Fibroblast of skin of back (primary cell): ENCODE results near the gene GRIPAP1.
A peak's percentile ranks its signal among the peaks of the same experiment; 100 is the strongest.

ENCODE experiments used
- DNase-seq: peaks from one replicate; pipeline ENCODE4 v3.0.0-alpha.2; 2013

GRIPAP1 gene

DNA sequence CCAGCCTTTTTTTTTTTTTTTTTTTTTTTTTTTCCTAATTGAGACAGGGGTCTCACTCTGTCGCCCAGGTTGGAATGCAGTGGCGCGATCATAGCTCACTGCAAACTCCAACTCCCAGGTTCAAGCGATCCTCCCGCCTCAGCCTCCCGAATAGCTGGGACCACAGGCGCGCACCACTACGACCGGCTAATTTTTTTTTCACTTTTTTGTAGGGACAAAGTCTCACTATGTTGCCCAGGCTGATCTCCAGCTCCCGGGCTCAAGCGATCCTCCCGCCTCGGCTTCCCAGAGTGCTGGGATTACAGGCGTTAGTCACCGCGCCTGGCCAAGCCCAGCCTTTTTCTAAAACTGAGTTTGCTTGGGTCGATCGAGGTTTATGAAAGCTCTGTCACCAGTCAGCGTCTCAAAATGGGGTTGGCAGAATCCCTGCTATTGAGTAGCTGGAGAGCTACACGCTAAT lies 43.4 kb downstream of the GRIPAP1 start:
- DNase-seq, result peak; percentile 68

DNA sequence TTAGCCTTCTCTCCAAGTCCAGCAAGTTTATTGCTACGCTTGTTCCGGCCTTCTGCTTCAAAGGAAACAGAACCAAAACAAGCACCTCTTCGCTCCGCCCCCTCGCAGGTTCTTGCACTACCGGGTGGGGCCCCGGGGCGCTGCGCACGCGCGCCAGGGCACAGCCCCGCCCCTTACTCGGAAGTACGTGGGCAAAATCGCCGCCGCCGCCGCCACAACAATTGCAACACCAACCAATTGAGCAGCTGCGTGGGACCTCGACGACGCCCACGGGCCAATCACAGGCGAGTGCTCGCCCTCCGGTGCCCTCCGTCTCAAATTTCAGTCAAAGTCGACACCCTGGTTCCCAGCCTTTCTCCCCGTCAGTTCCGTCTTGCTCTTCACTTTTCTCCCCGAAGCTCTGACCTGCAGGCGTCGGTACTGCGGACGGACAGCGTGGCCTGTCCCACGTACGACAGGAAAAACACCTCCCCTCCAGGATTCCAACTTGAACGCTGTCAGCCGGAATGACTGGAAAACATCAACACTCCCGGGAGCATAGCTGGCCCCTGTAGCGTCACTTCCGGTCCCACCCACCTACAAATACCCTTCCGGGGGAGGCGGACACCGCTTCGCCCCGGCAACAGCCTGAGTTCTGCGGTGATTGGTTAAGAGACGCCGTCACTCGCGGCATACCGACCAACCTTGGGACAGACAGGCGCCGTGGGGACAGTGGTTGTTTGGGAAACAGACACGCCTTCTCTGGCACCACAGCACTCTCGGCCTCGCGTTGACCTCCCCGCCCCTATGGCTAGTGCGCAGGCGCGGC lies 44.0 kb downstream of the GRIPAP1 start:
- peak; percentile 98 for DNase-seq

DNA sequence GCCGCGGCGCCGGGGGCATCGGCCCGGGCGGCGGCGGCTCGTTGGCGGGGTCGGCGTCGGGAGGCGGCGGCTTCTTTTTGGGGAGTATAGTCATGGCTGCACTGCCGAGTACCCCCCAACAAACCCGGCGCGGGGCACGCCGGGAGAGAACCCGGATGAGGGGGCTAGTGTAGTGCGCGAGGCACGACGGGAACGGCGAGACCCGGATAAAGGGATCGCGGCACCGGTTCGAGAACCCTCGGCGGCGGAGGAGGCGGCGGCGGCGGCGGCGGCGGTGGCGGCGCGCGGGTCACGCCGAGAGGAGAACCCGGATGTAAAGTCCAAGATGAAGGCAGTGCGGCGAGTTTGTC lies 44.6 kb downstream of the GRIPAP1 start, which contains the start of gene OTUD5:
OTUD5 (minus strand) TSS at position 131 of the 350 bp plus-strand sequence; CDS start at position 94, 37 bp downstream.
- DNase-seq, result peak; percentile 69

DNA sequence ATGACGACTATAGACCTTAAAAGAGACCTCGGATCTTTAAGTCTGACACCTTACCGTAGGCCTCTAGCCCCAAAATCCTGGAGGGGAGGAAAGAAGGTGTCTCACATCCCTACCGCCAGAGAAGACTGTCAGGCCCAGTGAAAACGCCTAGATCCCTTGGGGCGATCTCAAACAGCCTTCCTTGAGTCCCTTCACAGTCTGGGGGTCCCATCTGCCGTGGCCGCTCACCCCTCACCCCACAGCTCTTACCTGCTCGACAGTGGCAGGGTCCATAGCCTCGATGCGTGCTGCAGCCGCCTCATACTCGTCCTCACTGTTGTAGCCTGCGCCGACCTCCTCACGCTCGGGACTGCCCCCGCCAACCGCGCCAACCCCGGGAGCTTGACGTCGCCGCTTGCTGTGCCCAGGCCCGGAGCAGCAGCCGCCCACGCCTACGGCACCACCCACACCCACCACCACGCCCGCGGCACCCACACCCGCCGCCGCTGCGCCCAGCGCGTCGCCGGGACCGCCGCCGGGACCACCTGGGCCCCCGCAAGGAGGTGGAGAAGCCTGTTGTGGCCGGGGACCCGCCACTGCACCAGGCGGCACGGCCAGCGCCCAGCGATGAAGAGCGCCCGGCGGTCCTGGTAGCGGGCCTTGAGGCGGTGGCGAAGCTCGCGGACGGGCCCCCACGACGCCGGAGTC lies 45.2 kb downstream of the GRIPAP1 start:
- no peak for DNase-seq

DNA sequence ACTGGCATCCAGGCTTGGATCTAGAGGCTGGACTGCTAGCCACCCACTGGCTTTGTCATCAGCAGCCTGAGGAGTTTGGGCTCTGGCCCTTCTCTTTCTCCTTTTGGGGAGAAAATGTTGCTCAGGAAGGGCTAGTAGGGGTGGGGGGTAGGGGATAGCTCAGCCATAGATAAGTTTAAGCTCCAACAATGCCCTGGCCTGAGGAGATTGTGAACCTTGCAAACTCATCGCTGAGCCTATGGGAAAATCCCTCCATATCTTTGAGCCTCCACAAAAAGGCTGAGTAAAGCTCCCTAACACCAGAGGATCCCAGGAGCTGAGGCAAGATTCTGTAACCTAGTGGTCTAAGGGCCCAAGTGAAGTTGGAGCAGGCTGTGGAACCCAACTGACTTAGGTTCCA lies 53.5 kb downstream of the GRIPAP1 start:
- no peak for DNase-seq

DNA sequence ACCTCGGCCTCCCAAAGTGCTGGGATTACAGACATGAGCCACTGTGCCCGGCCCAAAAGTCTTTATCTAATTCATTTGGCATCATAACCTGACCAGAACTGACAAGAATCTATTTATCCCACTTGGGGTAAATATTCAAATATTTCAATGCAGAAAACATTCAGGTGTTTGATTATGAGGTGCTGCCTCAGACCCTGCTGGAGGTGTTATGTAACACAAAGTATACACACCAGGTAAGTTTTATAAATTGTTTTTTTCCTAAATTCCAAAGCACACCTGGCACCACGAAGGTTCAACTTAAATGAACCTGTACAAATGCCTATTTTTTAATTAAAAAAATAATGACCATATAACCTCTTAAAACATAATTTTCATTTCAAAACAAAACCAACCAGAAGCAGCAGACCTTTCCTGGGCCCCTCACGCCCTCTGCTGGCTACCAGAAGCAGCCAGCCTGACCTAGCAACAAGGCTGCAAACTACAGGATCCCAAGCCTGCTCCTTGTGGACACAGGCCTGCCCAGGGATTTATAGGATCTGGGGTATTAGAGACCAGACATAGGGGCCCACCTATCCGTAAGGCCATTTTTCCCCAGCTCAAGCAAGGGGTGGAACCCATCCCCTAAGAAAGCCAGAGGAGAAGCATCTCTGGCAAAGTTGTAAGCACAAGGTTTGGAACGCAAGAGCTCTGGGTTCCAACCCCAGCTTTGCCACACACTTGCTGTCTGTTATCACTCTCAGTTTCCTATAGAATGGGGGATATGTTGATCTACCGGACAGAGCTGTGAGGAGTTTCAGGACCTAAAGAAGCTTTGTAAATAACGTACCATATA lies 56.3 kb downstream of the GRIPAP1 start:
- peak; percentile 29 for DNase-seq

DNA sequence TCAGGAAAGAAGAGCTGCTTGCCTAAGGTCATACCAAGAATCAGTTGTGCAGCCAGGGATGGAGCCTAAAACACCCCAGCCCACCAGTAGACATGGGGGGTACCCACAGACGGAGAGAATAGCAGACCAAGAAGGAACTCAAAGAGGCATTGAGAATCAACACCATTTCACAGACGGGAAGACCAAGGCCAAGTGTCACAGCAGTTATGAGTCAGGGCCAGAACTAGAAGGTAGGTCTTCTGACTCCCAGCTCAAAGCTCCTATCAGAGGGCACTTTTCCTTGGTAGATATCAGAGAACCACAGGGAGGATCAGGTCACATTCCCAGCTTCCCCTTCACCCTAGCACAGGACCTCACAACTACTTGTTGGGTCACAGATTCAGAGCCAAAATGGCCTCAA lies 59.2 kb downstream of the GRIPAP1 start:
- DNase-seq, result no peak

DNA sequence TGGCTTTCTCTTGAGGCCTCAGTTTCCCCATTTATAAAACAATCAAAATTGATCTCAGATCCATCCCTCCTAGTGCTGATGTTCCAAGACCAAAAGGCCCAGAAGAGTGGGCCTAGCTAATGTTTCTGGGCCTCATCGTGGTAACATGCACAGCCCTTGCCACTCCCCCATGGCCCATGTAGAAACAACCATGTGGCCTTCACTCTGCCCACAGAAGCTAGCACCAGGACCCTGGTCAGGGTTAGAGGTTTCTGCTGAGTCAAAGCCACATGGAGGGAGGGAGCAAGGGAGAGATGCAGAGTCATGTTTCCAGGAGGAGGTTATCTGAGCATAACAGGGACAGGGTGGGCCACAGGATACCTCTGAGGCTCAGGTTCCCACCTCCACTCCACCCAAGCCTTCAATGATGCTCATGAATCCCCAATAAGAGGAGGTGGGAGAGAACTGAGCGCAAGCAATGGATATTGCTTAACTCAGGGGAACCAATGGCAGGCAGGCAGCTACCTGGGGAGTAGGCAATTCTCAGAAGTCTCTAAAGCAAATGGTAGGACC lies 61.6 kb downstream of the GRIPAP1 start:
- no peak for DNase-seq

DNA sequence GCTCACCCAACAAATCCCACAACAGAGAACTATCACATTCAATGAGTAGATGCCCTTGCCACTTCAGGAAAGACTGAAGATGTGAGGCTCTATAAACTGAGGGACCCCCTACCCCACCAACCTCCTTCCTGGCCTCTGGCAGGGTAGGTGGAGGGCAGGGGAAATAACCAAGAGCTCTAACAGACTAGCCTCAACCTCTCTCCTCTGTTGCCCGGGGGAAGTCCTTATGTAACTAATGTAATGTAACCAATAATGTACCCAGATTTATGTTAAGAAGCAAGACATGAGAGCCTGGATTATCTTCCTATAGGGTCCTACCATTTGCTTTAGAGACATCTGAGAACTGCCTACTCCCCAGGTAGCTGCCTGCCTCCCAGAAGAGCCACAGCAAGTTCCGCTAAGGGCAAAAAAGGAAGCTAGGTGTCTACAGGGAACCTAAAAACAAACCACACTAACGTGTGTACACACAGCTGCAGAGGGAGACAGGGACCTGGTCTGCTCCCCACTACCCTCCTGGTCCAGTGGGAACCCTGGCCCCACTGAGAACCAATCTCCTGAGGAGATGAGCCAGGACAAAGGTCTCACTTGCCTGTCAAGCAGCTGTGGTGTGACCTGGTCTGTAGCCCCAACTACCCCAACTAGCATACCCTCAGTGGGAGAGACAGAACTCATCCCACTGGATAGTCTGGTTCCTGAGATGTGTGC lies 62.4 kb downstream of the GRIPAP1 start:
- DNase-seq, result no peak

DNA sequence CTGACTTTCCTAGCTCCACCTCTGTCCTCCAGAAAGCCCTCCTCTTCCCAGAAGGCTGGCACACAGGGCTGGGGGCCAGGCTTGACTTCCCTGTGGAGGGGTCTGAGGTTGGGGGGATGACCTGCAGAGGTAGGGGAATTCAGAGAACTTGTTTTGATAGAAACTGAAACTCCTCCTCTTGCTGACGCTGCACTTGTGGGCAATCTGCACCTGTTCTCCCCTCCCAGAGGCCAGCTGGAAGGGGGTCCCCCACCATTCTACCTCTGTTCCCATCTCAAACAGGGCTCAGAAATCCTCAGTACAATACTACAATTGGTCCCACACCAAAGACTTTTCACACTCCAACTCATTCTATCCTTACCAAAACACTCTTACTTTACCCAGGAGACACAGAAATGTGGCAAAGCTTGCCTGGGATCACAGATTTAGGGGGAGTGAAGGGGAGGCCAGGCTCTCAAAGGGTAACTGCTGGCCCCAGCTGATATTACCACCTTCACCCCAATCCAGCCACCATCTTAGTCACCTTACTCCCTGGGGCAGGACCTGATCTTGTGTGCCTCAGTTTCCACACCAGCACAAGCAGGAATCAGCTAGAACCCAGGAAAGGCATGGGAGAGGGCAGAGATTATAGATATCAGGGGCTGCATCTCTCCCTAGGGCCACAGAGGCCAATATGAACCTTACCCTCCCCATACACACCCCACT lies 63.2 kb downstream of the GRIPAP1 start:
- DNase-seq, result no peak

DNA sequence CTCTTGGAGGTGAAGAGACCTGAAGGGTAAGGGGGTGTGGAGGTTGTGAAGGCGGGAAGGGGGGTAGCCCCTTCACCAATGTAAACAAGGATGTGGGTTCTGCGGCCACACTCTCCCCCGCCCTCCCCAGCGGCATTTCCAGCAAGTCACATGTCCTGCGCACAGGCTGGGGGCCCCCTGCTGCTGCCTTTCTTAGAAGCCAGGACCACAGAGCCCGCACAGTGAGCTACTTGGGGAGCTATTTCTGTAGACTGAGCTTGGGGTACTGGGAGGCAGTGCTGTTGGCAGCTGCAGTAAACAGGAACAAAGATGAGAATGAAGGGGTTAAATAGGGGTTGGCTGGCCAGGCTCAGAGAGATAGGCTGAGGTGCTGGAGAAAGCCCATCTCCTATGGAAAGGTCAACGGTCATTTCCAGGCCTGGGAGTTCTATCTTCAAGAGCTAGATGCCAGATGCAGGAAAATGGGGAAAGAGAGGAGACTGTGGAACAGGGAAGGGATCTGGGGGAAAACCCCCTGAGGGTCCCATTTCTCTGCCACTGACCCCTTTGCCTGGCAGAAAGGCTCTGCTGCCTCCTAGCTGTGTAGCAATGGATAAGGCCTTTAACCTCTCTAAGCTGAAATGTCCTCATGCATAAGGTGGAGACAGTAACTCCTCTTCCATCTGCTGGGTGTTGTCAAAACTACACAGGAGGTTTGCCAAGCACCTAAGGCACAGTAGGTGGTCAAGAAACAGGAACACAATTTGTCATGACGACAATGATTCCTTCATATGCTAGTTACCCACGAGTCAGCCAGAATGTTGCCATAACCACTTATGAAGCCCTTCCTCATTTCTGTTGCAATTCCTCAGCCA lies 64.8 kb downstream of the GRIPAP1 start:
- peak; percentile 44 for DNase-seq

DNA sequence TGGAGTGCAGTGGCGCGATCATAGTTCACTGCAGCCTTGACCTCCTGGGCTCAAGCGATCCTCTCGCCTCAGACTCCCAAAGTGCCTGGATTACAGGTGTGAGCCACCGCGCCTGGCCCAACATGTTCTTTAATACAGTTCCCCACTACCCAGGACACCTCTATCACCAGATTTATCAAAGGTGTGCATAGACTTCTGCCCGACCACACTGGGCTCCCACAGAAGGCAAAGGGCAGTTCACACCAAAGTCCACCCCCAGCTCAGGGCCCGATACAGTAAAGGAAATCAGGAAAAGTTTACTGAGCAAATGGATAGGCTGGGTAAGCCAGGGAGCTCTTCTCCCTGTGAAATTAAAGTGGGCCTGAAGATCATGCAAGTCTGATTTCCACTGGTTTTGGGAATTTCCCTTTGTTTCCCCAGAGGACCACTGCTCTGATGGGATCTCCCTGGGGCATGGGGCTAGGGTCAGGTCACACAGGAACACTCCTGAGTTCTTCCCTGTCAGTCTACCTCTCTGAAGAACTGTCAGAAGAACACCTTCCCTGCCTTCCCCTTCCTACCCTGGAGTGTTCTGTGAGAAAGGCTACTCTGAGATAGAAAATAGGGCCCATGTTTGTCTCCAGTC lies 65.5 kb downstream of the GRIPAP1 start:
- DNase-seq, result no peak

DNA sequence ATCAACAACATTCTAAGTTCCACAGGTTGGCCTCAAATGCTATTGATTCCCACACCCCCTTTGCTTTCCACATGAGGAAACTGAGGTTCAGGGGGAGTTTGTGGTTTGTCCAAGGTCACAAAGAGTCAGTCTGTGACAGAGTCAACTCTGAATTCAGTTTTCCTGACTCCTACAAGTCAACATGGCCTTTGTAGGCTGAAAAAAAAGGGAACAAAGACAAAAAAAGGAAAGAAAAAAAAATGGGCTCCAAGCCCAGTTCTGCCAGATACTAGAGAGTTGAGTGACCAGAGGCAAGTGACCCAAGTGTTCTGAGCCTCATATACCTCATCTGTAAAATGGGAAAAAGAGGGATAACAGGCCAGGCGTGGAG lies 66.8 kb downstream of the GRIPAP1 start:
- no peak for DNase-seq

DNA sequence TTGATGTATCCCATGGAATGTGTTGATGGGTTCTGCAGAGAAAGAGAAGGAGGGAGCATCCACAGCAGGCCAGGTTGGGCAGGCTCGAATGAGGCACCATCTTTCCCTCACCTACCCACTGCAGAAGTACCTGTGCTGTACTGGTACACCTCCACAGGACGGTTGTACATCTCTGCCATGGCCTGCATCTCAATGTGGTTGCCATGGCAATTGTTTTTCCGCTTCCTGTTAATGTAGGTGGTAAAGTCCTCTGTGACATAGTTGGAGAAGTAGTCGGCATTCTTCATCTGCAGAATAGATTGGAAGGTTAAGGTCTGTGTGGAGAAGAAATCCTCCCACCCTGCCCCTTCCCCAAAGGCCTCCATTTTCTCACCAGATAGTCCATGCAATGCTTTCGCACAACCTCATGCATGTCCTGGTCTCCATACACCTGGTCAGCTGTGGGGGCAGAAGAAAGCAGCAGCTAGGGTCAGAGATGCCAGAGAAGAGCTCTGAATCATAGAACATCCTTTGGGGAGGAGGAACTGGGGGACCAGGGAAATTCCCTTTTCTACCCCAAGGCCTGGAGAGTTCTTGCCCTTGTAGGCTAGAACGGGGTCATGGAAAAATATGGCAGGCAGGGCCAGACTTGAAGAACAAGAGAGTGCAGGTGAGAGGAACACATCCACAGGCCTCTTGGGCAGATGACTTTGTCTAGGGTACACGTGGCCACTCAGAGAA lies 67.3 kb downstream of the GRIPAP1 start:
- no peak for DNase-seq

DNA sequence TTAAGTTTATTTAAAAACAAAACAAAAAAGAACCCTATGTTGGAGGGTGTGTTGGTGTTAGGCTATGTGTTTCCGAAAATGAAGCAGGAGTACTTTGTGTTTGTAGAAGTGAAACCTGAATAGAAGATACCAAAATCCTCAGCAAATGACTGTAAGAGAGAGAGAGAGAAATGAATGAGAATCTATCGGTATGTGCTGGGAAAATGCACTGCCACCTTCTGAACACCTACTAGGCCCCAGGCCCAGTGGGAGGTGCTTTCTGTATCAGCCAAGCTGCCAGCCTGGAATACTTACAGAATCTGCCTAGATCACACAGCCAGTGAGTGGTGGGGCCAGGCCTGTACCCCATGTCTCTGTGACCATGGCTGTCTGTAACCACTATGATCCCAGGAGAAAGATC lies 68.3 kb downstream of the GRIPAP1 start:
- no peak for DNase-seq

DNA sequence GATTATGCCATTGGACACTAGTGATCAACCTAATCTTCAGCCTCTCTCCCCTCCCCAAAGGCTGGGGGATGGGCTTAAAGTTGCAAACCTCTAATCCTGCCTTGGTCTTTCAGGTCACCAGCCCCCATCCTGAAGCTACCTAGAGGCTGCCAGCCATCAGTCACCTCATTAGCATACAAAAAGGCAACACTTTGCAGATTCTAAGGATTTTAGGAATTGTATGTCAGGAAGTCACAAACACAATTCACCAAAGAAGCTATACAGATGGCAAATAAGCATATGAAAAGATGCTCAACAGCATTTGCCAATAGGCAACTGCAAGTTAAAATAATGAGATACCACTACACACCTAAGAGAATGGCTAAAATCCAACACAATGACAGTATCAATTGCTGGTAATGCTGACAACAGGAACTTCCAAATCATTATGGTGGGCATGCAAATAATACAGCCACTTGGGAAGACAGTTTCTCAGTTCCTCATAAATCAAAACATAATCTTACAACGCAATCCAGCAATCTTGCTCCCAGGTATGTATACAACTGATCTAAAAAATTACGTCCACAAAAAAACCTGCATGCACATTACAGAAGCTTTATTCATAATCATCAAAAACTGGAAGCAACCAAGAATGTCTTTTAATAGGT lies 74.2 kb downstream of the GRIPAP1 start:
- DNase-seq, result no peak

DNA sequence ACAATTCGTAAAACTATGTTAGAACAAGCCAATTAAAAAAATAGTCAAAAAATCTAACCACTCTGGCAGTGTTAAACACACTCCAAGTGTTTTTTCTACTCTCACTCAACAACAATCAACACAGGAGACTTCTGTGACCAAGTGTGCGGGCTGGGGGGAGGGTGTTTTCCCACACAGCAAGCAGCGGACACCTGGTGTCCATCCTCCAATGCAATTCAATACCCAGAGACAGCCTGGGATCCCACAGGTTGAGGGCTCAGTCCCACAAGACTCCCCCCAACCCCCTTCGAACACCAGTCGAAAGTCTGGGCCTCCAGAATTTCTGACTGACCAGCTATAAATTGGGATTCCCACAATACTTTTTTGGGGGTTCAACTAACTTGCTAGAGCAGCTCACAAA lies 74.9 kb downstream of the GRIPAP1 start:
- no peak for DNase-seq

DNA sequence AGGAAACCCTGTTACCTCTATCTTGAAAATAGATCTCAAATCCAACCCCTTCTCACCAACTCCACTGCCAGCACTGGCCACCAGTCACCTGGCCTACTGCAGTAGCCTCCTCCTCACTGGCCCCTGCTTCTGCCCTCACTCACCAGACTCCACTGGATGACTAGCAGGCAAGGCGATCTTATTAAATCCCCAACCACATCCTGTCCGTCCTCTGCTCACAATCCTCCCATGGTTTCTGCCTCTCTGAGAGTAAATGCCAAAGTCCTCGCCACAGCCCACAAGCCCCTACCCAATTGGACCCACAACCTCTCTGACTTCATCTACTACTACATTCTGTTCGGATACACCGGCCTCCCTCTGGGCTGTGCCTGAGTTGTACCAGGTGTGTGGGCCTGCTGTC lies 77.8 kb downstream of the GRIPAP1 start:
- DNase-seq, result no peak

DNA sequence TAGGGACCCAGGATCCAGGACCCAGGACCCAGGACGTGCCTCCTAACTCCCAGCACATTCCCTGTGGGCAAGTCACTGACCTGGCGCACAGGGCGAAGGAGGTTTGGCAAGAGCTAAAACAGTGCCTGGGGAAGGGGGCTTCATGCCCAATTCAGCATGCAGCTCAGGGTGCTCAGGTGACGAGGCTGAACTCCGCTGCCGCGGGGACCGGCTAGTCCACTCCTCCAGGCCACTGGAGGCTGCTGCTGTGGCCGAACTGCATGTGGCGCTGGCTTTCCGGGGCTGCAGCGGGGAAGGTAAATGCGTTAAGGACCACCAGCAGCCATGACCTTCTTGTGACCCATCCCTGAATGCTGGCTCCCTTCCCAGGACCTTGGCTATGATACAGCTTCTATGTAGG lies 78.3 kb downstream of the GRIPAP1 start:
- DNase-seq, result no peak
